Fibroblast of the conjunctiva (primary cell): ENCODE data around the gene NHS.
"Not testable (repeated sequence)": the region's sequence is repeated elsewhere in the genome, so short reads cannot be mapped to it uniquely, and the experiment has no call there.

Experiments used
- DNase-seq: peaks from one replicate; pipeline ENCODE4 v3.0.0-alpha.2; 2010; ENCODE audit warnings: low read depth

NHS gene

GRCh38 chrX:17549107-17549651, 174.2 kb downstream of the NHS start:
- no peak for DNase-seq

- DNase-seq: no peak
Observed at GRCh38 chrX:17550011-17550410, 175.0 kb downstream of the NHS start.

- no peak for DNase-seq
Observed at GRCh38 chrX:17552044-17552650, 177.1 kb downstream of the NHS start.

GRCh38 chrX:17553469-17553868, 178.5 kb downstream of the NHS start:
- no peak for DNase-seq

- DNase-seq: no peak
Observed at GRCh38 chrX:17553961-17554482, 179.0 kb downstream of the NHS start.

- no peak for DNase-seq
Observed at GRCh38 chrX:17554914-17555313, 179.9 kb downstream of the NHS start.

GRCh38 chrX:17555846-17556245, 180.8 kb downstream of the NHS start:
- DNase-seq: no peak

- DNase-seq: peak; percentile 77
Observed at GRCh38 chrX:17559728-17560379, 184.9 kb downstream of the NHS start.

- no peak for DNase-seq
Observed at GRCh38 chrX:17560385-17560784, 185.4 kb downstream of the NHS start.

- DNase-seq: no peak
Observed at GRCh38 chrX:17563076-17563475, 188.1 kb downstream of the NHS start.

- no peak for DNase-seq
Observed at GRCh38 chrX:17563515-17563914, 188.5 kb downstream of the NHS start.

- no peak for DNase-seq
Observed at GRCh38 chrX:17564689-17565409, 189.8 kb downstream of the NHS start.

GRCh38 chrX:17566740-17567139, 191.7 kb downstream of the NHS start:
- DNase-seq: no peak

- no peak for DNase-seq
Observed at GRCh38 chrX:17567187-17567586, 192.2 kb downstream of the NHS start.

- DNase-seq: no peak
Observed at GRCh38 chrX:17567821-17568220, 192.8 kb downstream of the NHS start.

GRCh38 chrX:17568804-17569203, 193.8 kb downstream of the NHS start:
- not testable (repeated sequence) for DNase-seq

GRCh38 chrX:17579026-17579425, 204.0 kb downstream of the NHS start:
- no peak for DNase-seq

GRCh38 chrX:17580539-17581152, 205.6 kb downstream of the NHS start:
- DNase-seq: peak; percentile 39

- no peak for DNase-seq
Observed at GRCh38 chrX:17581641-17582040, 206.6 kb downstream of the NHS start.

GRCh38 chrX:17584248-17584681, 209.3 kb downstream of the NHS start:
- no peak for DNase-seq

- no peak for DNase-seq
Observed at GRCh38 chrX:17585006-17585405, 210.0 kb downstream of the NHS start.

GRCh38 chrX:17587366-17587765, 212.4 kb downstream of the NHS start:
- no peak for DNase-seq
